Measurements from ENCODE around the gene ADARB2.

Gene ADARB2

GRCh38 chr10:1687190-1687589 lies 50.1 kb downstream of the ADARB2 start:
- DNase-seq (ENCODE audit: low read depth in 2 of 3, low spot score in 2 of 3), result no peak

GRCh38 chr10:1686491-1686749 lies 50.9 kb downstream of the ADARB2 start:
- DNase-seq (ENCODE audit: low read depth in 2 of 3, low spot score in 2 of 3), result no peak

GRCh38 chr10:1685699-1686490 lies 51.4 kb downstream of the ADARB2 start:
- no peak for DNase-seq (ENCODE audit: low read depth in 2 of 3, low spot score in 2 of 3)

GRCh38 chr10:1684991-1685390 lies 52.3 kb downstream of the ADARB2 start:
- no peak for DNase-seq (ENCODE audit: low read depth in 2 of 3, low spot score in 2 of 3)

- no peak for DNase-seq (ENCODE audit: low read depth in 2 of 3, low spot score in 2 of 3)
Observed at GRCh38 chr10:1683649-1684048, 53.7 kb downstream of the ADARB2 start.

GRCh38 chr10:1679821-1680650 lies 57.3 kb downstream of the ADARB2 start:
- DNase-seq (ENCODE audit: low read depth in 2 of 3, low spot score in 2 of 3), result no peak

GRCh38 chr10:1678084-1678483 lies 59.2 kb downstream of the ADARB2 start:
- DNase-seq (ENCODE audit: low read depth in 2 of 3, low spot score in 2 of 3), result no peak

- no peak for DNase-seq (ENCODE audit: low read depth in 2 of 3, low spot score in 2 of 3)
Observed at GRCh38 chr10:1677307-1677939, 59.9 kb downstream of the ADARB2 start.

- DNase-seq (ENCODE audit: low read depth in 2 of 3, low spot score in 2 of 3), result no peak
Observed at GRCh38 chr10:1674501-1674900, 62.8 kb downstream of the ADARB2 start.

GRCh38 chr10:1673568-1674345 lies 63.6 kb downstream of the ADARB2 start:
- no peak for DNase-seq (ENCODE audit: low read depth in 2 of 3, low spot score in 2 of 3)

- DNase-seq (ENCODE audit: low read depth in 2 of 3, low spot score in 2 of 3), result no peak
Observed at GRCh38 chr10:1672001-1672781, 65.1 kb downstream of the ADARB2 start.

GRCh38 chr10:1671366-1672000 lies 65.8 kb downstream of the ADARB2 start:
- no peak for DNase-seq (ENCODE audit: low read depth in 2 of 3, low spot score in 2 of 3)

- no peak for DNase-seq (ENCODE audit: low read depth in 2 of 3, low spot score in 2 of 3)
Observed at GRCh38 chr10:1670541-1671365, 66.6 kb downstream of the ADARB2 start.

- DNase-seq (ENCODE audit: low read depth in 2 of 3, low spot score in 2 of 3), result no peak
Observed at GRCh38 chr10:1669433-1669832, 67.9 kb downstream of the ADARB2 start.

GRCh38 chr10:1668399-1668798 lies 68.9 kb downstream of the ADARB2 start:
- DNase-seq (ENCODE audit: low read depth in 2 of 3, low spot score in 2 of 3), result no peak

GRCh38 chr10:1667392-1667791 lies 69.9 kb downstream of the ADARB2 start:
- DNase-seq (ENCODE audit: low read depth in 2 of 3, low spot score in 2 of 3), result no peak

GRCh38 chr10:1666147-1666546 lies 71.2 kb downstream of the ADARB2 start:
- no peak for DNase-seq (ENCODE audit: low read depth in 2 of 3, low spot score in 2 of 3)

GRCh38 chr10:1665681-1666080 lies 71.6 kb downstream of the ADARB2 start:
- DNase-seq (ENCODE audit: low read depth in 2 of 3, low spot score in 2 of 3), result no peak

GRCh38 chr10:1665021-1665661 lies 72.2 kb downstream of the ADARB2 start:
- no peak for DNase-seq (ENCODE audit: low read depth in 2 of 3, low spot score in 2 of 3)
